Osteoblast (primary cell): ENCODE results near the gene ZNF681. TPM values are rescaled to one million over a fixed set of nuclear protein-coding genes. Genes with fewer than 3 reads are reported as not detected.

Source experiments
- DNase-seq: peaks from one replicate; pipeline ENCODE4 v3.0.0; 2011; ENCODE audit warnings: low spot score, mixed read lengths; ENCODE audit not compliant: insufficient read length; ENCODE audit errors: missing footprints
- H2AFZ ChIP-seq: 2 replicates; pipeline ENCODE4 v1.6.0; 2011; ENCODE audit warnings: mild to moderate bottlenecking, low read length
- H3K27ac ChIP-seq: 2 replicates; pipeline ENCODE4 v1.5.1; 2011; ENCODE audit warnings: mild to moderate bottlenecking, low read depth, low read length, moderate library complexity
- H3K27me3 ChIP-seq: 2 replicates; pipeline ENCODE4 v1.6.0; 2012; ENCODE audit warnings: mild to moderate bottlenecking, control low read depth, inconsistent platforms, low read length, moderate library complexity; ENCODE audit not compliant: insufficient read depth
- H3K36me3 ChIP-seq: 2 replicates; pipeline ENCODE4 v1.5.1; 2011; ENCODE audit warnings: mild to moderate bottlenecking, low read length, control low read depth, moderate library complexity; ENCODE audit not compliant: insufficient read depth
- H3K4me1 ChIP-seq: 2 replicates; pipeline ENCODE4 v1.5.1; 2011; ENCODE audit warnings: mild to moderate bottlenecking, low read length, control low read depth, moderate library complexity; ENCODE audit not compliant: insufficient read depth
- H3K4me2 ChIP-seq: 2 replicates; pipeline ENCODE4 v1.6.0; 2011; ENCODE audit warnings: mild to moderate bottlenecking, low read length; ENCODE audit not compliant: insufficient read depth
- H3K4me3 ChIP-seq: fragments of 200-600 bp; sonication (generic); 3 replicates; pipeline ENCODE4 v1.5.1; 2012; ENCODE audit warnings: mild to moderate bottlenecking, low read length, inconsistent platforms; ENCODE audit not compliant: insufficient read depth
- H3K79me2 ChIP-seq: 2 replicates; pipeline ENCODE4 v1.6.0; 2012; ENCODE audit warnings: mild to moderate bottlenecking, low read length, control low read depth, inconsistent platforms; ENCODE audit not compliant: insufficient read depth
- H3K9me3 ChIP-seq: 2 replicates; pipeline ENCODE4 v1.5.1; 2011; ENCODE audit warnings: low read depth, low read length, control low read depth
- H4K20me1 ChIP-seq: 2 replicates; pipeline ENCODE4 v1.6.0; 2012; ENCODE audit warnings: mild to moderate bottlenecking, low read length, control low read depth; ENCODE audit not compliant: insufficient read depth
- total RNA-seq: library from RNA; depleted of rRNA; stranded (reverse); fragments of >200 nt; gene quantifications from 2 replicates; pipeline ENCODE4 v1.2.3, GENCODE V29; 2012
- TF ChIP-seq, protein P1 (sequence below): IDR thresholded peaks from 2 replicates; pipeline ENCODE4 v1.5.1; 2011; ENCODE audit warnings: mild to moderate bottlenecking, low read depth, low read length, moderate library complexity; ENCODE audit errors: extremely low read depth

The ZNF681 gene
- total RNA-seq, 1 donor = 0.36 TPM

- Histone ChIP-seq H4K20me1 (no peaks in the 10 kb centered on the region), H3K79me2 (no peaks in the 10 kb centered on the region), H3K27me3 (no peaks in the 10 kb centered on the region), H3K27ac (no peak overlapping the region), H3K4me2 (no peak overlapping the region), H3K36me3 (no peaks in the 10 kb centered on the region), H3K4me3 (no peak overlapping the region), H3K4me1 (no peaks in the 10 kb centered on the region), H3K9me3 (no peaks in the 10 kb centered on the region), H2AFZ (no peak overlapping the region)
- TF ChIP-seq, protein P1, sequence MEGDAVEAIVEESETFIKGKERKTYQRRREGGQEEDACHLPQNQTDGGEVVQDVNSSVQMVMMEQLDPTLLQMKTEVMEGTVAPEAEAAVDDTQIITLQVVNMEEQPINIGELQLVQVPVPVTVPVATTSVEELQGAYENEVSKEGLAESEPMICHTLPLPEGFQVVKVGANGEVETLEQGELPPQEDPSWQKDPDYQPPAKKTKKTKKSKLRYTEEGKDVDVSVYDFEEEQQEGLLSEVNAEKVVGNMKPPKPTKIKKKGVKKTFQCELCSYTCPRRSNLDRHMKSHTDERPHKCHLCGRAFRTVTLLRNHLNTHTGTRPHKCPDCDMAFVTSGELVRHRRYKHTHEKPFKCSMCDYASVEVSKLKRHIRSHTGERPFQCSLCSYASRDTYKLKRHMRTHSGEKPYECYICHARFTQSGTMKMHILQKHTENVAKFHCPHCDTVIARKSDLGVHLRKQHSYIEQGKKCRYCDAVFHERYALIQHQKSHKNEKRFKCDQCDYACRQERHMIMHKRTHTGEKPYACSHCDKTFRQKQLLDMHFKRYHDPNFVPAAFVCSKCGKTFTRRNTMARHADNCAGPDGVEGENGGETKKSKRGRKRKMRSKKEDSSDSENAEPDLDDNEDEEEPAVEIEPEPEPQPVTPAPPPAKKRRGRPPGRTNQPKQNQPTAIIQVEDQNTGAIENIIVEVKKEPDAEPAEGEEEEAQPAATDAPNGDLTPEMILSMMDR = no peak
- no peak for DNase-seq
These were observed 34.1 kb upstream of the ZNF681 start for GRCh38 chr19:23792784-23793183.

- Histone ChIP-seq H3K27me3 (no peaks in the 10 kb centered on the region), H3K79me2 (no peaks in the 10 kb centered on the region), H2AFZ (no peak overlapping the region), H3K4me3 (no peak overlapping the region), H3K36me3 (no peaks in the 10 kb centered on the region), H3K4me1 (no peaks in the 10 kb centered on the region), H3K4me2 (no peak overlapping the region), H4K20me1 (no peaks in the 10 kb centered on the region), H3K9me3 (no peaks in the 10 kb centered on the region), H3K27ac (no peak overlapping the region)
- TF ChIP-seq, protein P1 = no peak
- no peak for DNase-seq
These were observed 32.2 kb upstream of the ZNF681 start for GRCh38 chr19:23790641-23791488.

- no peak overlapping the region for H3K4me3 ChIP-seq
- no peaks in the 10 kb centered on the region for H3K79me2 ChIP-seq
- H3K27ac ChIP-seq = no peak overlapping the region
- TF ChIP-seq, protein P1 = no peak
- H3K36me3 ChIP-seq = no peaks in the 10 kb centered on the region
- DNase-seq = no peak
- H4K20me1 ChIP-seq = no peaks in the 10 kb centered on the region
- no peak overlapping the region for H2AFZ ChIP-seq
- H3K4me1 ChIP-seq = no peaks in the 10 kb centered on the region
- no peaks in the 10 kb centered on the region for H3K27me3 ChIP-seq
- H3K4me2 ChIP-seq = no peak overlapping the region
- H3K9me3 ChIP-seq = no peaks in the 10 kb centered on the region
These were observed 30.6 kb upstream of the ZNF681 start for GRCh38 chr19:23789246-23789645.

DNA sequence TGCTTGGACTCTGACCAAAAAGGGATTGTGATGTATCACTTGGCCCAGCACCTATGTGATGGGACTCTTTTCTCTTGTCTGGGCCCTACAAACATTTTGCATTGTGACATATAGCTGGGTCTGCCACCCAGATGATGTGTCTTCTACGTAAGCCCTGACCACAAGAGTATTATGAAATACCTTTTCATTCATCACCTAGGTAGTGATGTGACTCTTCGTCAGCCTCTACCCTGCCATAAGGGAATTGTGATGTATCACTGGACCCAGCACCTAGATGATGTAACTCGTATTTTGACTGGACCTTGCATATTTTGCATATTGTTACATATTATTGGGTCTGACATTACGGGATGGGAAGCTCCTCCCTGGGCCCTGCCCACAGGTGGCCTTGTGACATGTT, 29.7 kb upstream of the ZNF681 start:
- DNase-seq = no peak
- Histone ChIP-seq H2AFZ (no peak overlapping the region), H3K4me2 (no peak overlapping the region), H3K79me2 (no peaks in the 10 kb centered on the region), H3K36me3 (no peaks in the 10 kb centered on the region), H3K27me3 (no peaks in the 10 kb centered on the region), H3K9me3 (no peaks in the 10 kb centered on the region), H3K4me3 (no peak overlapping the region), H3K27ac (no peak overlapping the region), H4K20me1 (no peaks in the 10 kb centered on the region), H3K4me1 (no peaks in the 10 kb centered on the region)
- TF ChIP-seq, protein P1 = no peak
